NT2/D1 (cell line): ENCODE measurements around the gene ETFA.

Experiments
- SUZ12 ChIP-seq: IDR thresholded peaks from 2 replicates; pipeline ENCODE4 v1.6.1; 2011; ENCODE audit not compliant: insufficient read length, insufficient read depth; ENCODE audit errors: extremely low read depth
- YY1 ChIP-seq: IDR thresholded peaks from 2 replicates; pipeline ENCODE4 v1.6.1; 2011; ENCODE audit not compliant: insufficient read length, insufficient read depth
- ZNF274 ChIP-seq: IDR thresholded peaks from 2 replicates; pipeline ENCODE4 v1.6.1; 2011; ENCODE audit warnings: mild to moderate bottlenecking, low read depth, low read length

DNA sequence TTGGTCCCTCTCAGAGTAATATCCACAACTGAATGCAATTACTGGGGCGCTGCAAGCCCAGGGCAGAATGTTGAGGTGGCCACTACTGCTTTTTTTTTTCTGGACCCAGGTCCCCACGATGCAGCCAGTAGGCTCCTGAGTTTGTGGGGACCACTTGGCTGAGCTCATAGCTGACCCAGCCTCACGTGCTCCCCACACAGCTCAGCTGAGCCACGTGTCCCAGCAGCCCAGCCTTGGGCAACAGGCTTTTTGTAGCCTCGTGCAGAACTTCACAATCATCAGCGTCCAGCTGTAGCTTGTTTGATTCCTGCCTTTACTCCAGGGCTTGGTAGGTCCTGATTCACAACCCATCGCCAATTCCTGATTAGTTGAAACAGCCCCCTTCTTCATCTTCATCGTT lies 117.3 kb downstream of the ETFA start:
- TF ChIP-seq YY1 (no peak), ZNF274 (no peak), SUZ12 (no peak)
